NB4 (cell line): ENCODE data around the gene SCO2.
"Not testable (repeated sequence)": the region's sequence is repeated elsewhere in the genome, so short reads cannot be mapped to it uniquely, and the experiment has no call there.

Source experiments
- DNase-seq: peaks from one replicate; pipeline ENCODE4 v3.0.0; 2010; ENCODE audit warnings: low read depth
- H3K4me3 ChIP-seq: one replicate; pipeline ENCODE4 v1.5.1; 2011; ENCODE audit warnings: mild to moderate bottlenecking, low read depth, low read length, moderate library complexity
- MYC ChIP-seq: IDR thresholded peaks from 2 replicates; pipeline ENCODE4 v1.6.1; 2011; ENCODE audit warnings: low read depth, low read length
- POLR2A ChIP-seq: IDR thresholded peaks from 2 replicates; pipeline ENCODE4 v1.6.1; 2011; ENCODE audit warnings: mild to moderate bottlenecking; ENCODE audit not compliant: insufficient read length; ENCODE audit errors: extremely low read depth
- TF ChIP-seq, protein P1 (sequence below): IDR thresholded peaks from 2 replicates; pipeline ENCODE4 v1.6.1; 2011; ENCODE audit warnings: low read depth, low read length
- TF ChIP-seq, protein P2 (sequence below): IDR thresholded peaks from one replicate; pipeline ENCODE4 v1.5.1; 2012; ENCODE audit warnings: low read depth, low read length

Gene SCO2

DNA sequence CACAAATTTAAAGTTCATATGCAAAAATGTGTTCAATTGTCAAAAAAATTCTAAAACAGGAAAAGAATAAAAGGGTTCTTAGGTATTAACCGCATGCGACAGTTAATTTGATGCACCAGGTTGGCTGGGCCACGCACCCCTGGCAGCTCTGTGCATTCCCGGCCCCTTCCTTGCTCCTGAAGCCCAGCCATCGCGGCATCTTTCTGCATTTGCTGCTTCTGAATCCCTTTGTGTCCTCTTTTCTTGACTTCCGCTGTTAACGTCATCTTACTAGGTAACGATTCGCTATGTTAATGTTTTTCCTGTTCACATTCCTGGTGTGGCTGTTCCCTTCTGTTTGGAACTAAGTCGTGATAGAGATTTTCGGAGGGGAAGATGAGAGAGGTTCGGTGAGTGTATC, 12.4 kb upstream of the SCO2 start:
- TF ChIP-seq POLR2A (no peak), MYC (no peak)
- TF ChIP-seq, protein P1, sequence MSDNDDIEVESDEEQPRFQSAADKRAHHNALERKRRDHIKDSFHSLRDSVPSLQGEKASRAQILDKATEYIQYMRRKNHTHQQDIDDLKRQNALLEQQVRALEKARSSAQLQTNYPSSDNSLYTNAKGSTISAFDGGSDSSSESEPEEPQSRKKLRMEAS, result no peak
- TF ChIP-seq, protein P2, sequence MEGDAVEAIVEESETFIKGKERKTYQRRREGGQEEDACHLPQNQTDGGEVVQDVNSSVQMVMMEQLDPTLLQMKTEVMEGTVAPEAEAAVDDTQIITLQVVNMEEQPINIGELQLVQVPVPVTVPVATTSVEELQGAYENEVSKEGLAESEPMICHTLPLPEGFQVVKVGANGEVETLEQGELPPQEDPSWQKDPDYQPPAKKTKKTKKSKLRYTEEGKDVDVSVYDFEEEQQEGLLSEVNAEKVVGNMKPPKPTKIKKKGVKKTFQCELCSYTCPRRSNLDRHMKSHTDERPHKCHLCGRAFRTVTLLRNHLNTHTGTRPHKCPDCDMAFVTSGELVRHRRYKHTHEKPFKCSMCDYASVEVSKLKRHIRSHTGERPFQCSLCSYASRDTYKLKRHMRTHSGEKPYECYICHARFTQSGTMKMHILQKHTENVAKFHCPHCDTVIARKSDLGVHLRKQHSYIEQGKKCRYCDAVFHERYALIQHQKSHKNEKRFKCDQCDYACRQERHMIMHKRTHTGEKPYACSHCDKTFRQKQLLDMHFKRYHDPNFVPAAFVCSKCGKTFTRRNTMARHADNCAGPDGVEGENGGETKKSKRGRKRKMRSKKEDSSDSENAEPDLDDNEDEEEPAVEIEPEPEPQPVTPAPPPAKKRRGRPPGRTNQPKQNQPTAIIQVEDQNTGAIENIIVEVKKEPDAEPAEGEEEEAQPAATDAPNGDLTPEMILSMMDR, result no peak
- no peak overlapping the region for H3K4me3 ChIP-seq
- no peak for DNase-seq

DNA sequence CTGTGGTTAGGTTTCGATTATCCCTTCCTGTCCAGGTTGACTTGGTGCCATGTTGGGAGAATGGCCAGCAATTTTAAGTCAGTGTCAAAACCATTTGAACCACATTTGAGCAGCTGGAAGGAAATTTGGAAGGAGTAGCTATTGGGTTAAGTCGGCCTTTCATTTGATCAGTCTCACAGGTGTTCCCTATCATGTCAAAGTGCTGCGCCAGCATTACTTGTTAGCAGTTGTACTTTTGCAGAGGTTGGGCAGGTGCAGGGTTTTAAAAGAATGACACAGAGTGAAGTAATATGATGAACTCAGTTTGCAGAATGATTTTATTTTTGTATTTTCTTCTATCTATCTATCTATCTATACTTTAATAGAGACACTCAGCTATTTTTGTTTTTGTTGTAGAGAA, 10.8 kb upstream of the SCO2 start:
- H3K4me3 ChIP-seq, result no peak overlapping the region
- no peak for DNase-seq
- TF ChIP-seq POLR2A (no peak), MYC (no peak)
- TF ChIP-seq, protein P2, result no peak
- TF ChIP-seq, protein P1, result no peak

DNA sequence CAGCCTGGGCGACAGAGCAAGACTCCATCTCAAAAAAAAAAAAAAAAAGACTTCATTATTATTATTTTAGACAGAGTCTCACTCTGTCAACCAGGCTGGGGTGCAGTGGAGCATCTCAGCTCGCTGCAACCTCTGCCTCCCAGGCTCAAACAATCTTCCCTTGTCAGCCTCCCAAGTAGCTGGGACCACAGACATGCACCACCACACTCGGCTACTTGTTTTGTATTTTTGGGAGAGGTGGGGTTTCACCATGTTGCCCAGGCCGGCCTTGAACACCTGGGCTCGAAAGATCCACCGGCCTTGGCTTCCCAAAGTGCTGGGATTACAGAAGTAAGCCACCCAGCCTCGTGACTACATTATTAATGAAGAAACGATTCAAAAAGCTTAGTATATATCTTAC, 9.7 kb upstream of the SCO2 start:
- H3K4me3 ChIP-seq, result no peak overlapping the region
- TF ChIP-seq, protein P2, result no peak
- TF ChIP-seq MYC, result no peak
- TF ChIP-seq, protein P1, result no peak
- DNase-seq, result no peak

DNA sequence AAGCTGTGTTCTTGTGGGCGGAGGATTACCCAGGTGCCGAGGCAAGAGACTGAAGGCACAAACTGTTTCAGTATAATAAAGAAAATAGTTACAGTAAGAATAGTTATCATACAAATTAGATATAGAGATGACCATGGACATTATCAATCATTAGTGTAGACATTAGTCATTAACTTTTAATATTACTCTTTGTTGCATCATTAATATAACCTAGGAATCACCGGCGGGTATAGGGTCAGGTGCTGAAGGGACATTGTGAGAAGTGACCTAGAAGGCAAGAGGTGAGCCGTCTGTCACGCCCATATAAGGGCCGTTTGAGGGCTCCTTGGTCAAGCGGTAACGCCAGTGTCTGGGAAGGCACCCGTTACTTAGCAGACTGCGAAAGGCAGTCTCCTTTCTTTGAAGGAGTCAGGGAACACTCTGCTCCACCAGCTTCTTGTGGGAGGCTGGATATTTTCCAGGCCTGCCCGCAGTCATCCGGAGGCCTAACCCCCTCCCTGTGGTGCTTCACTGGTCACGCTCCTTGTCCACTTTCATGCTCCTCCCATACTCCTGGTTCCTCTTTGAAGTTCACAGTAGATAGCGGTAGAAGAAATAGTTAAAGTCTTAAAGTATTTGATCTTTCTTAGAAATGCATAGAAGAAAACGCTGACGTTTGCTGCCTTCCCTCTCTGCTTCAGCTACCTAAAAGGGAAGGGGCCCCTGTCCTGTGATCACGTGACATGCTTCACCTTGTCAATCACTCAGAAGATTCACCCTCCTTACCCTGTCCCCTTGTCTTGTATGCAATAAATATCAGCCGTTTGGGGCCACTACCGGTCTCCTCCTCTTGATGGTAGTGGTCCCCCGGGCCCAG, 8.7 kb upstream of the SCO2 start:
- H3K4me3 ChIP-seq, result not testable (repeated sequence)
- DNase-seq, result peak; percentile 78

DNA sequence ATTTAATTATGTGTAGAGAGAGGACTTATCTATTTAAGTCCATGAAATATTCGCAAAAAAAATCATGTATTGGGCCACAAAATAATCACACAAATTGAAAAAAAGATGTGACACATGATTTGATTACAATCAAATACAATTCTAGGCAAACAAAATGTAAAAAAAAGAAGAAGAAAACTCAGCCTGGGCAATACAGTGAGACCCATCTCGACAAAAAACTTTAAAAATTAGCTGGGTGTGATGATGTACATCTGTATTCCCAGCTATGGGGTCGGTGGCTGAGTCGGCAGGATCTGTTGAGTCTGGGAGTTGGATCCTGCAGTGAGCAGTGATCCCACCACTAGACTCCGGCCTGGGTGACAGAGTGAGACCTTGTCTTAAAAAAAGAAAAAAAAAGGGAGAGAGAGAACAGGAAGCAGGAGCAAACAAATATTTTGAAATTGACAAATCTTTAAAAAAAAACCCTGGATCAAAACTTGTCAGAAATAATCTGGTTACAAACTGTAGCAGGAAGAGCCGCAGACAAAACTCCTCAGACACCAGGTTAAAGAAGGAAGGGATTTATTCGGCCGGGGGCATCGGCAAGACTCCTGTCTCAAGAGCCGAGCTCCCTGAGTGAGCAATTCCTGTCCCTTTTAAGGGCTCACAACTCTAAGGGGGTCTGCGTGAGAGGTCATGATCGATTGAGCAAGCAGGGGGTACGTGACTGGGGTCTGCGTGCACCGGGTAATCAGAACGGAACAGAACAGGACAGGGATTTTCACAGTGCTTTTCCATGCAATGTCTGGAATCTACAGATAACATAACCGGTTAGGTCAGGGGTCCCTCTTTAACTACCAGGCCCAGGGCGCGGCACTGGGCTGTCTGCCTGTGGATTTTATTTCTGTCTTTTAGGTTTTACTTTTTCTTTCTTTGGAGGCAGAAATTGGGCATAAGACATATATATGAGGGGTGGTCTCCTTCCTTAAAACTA, 7.7 kb upstream of the SCO2 start:
- TF ChIP-seq, protein P1, result no peak
- TF ChIP-seq POLR2A (no peak), MYC (no peak)
- TF ChIP-seq, protein P2, result no peak
- H3K4me3 ChIP-seq, result no peak overlapping the region
- no peak for DNase-seq

DNA sequence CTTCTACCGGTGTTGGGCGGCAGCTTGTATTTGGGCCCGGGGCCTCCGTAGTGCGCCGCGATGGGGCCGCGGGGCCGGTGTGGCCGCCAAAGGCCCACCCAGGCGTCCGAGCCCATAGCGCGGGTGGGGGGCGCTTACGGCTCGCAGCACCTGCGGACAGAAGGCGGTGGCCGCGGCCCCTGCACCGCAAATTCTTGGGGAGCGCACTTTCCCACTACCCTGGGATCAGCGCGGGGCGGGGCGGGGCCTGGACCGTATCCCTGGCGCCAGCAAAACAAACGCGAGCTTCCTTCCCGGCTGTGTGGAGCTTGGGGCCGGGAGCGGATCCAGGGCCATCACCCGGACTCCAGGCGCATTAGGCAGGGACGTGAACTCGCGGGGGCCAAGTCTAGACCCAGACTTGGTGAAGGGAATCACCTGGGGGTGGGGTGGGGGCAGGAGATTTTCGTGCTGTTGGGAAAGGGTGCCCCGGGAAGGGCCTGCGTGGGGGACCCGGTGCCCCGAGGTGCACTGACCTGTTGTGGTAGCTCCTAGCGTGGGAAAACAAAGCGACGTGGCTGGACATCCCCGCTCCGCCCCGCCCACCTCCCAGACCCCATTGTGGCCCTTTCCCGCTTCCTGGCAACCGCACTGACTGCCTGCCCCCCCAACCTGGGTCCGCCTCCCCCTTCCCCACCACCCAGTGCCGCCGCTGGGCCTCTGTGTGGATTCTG, 6.7 kb upstream of the SCO2 start:
- DNase-seq, result peak; percentile 38
- H3K4me3 ChIP-seq, result peak overlapping the region; percentile 73
- TF ChIP-seq, protein P1, result no peak
- TF ChIP-seq, protein P2, result no peak
- TF ChIP-seq MYC (no peak), POLR2A (no peak)
